NCI-H128 (cell line): ENCODE results near the gene CLCN4.

ENCODE experiments used
- DNase-seq: peaks from one replicate; lab custom pipeline; 2025; ENCODE audit not compliant: unreplicated experiment; lab: John Stamatoyannopoulos, UW

Gene CLCN4

DNA sequence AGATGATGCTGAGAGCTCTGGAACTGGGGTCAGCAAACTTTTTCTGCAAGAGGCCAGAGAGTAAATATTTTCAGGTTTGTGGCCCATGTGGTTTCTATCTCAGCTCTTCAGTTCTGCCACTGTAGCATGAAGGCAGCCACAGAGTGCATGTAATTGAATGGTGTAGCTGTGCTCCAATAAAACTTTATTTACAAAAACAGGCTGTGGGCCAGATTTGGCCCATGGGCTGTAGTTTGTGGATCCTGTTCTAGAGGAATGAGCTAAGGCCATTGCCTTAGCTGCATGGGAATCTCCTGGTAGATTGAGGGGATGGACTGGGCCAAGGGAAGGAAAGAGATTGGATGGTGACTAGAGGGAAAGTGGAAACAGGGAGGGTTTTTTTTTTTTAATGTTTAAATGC, 36.8 kb downstream of the CLCN4 start:
- no peak for DNase-seq

DNA sequence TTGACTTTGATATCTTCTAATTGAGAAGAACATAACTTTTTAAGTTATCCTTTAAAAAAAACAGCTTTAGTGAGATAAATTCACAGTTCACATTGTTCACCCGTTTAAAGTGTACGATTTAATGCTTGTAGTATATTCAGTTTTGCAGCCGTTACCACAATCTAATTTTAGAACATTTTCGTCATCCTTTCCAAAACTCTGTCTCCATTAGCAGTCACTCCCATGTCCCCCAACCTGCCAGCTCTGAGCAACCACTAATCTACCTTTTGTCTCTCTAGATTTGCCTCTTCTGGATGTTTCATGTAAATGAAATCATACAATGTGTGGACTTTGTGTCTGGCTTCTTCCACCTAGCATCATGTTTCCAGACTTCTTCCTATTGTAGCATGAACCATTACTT, 38.6 kb downstream of the CLCN4 start:
- no peak for DNase-seq

DNA sequence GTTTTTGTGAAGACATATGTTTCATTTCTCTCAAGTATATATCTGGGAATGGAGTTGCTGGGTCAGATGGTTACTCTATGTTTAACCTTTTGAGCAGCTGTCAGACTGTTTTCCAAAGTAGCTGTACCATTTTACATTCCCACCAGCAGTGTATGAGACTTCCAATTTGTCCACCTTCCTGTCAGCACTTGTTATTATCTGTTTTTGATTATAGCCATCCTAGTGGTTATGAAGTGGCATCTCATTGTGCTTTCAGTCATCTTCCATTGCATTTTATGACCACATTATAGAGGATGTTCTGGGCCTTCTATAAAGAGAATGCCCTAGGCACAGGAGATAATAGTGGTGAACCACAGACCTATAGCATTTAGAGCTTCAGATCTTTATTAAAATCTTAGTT, 39.2 kb downstream of the CLCN4 start:
- no peak for DNase-seq

DNA sequence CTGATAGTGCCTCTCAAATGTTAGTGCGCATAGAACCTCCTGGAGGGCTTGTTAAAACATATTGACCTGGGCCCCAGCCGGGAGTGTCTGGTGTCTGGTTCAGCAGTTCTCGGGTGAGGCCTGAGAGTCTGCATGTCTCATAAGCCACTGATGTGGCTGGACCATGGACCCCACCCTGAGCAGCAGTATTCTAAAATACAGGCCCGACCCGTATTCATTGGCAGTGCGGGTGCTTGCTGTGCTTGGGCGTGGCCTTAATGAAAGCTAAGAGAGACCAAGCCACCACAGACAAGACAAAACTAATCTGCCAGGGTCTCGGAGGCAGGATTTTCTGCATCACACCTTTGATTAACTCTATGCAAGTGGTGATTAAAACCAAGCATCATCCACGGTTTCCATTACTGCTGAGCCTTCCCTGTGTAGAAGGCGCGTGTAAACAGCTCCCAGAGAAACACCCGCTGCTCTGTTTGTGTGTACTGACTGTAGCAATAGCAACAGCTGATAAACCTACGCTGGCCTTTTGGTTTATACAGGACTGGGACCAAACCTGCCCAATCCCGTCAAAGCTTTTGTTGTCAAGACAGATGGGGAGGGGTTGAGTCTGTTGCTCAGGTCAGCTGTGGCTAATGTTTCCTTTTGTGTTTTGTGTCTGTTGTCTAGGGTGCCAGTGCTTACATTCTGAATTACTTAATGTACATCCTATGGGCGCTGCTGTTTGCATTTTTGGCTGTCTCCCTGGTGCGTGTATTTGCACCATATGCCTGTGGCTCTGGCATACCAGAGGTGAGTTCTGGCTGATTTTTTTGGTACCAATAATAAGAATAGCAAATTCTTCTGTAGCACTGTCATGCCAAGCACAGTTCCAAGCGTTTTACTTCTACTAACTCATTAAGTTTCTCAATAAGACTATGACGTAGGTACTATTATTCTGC, 40.8 kb downstream of the CLCN4 start:
- DNase-seq, result no peak

DNA sequence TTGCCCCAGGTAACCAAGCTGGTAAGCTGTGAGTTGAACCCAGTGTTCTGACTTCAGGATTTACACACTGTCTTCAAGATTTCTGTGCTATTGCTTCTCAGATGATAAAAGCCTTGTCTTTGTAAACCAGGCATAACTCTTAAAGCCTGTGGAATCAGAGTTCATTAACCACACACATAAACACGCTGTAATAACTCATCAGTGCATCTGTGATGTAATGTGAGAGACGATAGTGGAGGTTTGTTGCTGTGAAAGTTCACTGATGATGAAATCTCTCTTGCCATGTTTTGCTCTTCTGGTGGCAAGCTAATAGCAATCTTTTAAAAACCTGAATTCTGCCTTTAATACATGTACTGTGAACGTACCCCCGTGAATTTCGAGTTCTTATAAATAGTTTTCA, 41.5 kb downstream of the CLCN4 start:
- no peak for DNase-seq

DNA sequence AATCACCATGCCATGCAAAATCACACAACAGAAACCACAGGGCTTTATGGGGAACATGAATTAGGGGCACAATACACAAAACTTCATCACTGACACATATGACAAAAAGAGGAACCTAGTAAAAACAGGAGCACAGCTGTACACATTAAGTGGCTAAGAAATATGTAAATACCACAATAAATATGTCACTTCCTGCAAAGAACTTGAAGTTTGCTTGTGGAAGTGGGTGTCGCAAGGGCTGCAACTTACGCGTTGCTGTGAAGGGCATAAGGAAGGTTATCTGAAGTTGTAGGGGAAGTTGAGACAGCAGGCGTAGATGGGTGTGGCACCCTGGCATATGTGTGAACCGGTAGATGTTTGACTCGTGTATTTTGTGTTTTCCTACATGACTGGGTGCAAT, 42.4 kb downstream of the CLCN4 start:
- no peak for DNase-seq

DNA sequence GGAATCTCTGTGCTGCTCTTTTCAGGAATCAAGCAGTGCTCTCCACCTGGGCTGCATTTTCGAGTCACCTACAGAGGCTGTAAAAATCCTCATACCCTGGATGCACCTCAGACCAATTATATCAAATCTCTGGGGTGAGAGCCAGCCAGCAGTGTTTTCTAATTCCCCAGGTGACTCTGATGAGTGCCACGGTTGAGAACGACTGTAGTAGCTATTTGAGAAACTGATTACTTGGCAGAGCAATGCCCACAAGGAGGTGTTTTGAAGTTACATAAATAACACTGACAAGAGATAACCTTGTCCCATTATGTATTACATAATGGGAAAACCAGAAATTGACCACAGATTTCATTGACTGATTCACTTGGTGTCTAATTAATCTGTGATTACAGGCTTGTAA, 46.8 kb downstream of the CLCN4 start:
- DNase-seq, result no peak

DNA sequence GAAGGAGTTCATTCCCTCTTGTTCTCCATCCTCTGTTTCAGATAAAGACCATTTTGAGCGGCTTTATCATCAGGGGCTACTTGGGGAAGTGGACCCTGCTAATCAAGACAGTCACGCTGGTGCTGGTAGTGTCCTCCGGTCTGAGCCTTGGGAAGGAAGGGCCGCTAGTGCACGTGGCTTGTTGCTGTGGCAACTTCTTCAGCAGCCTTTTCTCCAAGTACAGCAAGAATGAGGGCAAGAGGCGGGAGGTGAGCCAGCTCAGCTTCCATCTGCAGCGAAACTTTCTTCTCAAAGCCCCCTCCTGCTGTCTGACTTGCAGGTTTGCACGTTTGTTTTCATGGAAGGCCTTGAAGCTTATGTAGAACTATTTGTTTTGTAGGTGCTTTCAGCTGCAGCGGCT, 49.5 kb downstream of the CLCN4 start:
- no peak for DNase-seq

DNA sequence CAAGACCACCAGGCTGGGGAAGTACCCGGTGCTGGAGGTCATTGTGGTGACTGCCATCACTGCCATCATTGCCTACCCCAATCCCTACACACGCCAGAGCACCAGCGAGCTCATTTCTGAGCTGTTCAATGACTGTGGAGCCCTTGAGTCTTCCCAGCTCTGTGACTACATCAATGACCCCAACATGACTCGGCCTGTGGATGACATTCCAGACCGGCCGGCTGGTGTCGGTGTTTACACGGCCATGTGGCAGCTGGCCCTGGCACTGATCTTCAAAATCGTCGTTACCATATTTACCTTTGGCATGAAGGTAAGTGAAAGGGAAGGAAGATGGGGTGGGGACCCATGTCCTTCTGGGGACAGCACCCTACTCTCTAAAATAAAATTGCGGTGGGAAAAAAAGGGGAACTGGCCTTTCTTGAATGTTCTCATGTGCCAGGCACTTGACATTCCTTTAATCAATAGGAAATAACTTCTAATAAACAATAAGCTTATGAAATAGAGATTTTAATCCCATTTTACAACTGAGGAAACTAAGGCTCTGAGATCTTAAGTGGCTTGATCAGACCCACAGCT, 51.6 kb downstream of the CLCN4 start:
- no peak for DNase-seq

DNA sequence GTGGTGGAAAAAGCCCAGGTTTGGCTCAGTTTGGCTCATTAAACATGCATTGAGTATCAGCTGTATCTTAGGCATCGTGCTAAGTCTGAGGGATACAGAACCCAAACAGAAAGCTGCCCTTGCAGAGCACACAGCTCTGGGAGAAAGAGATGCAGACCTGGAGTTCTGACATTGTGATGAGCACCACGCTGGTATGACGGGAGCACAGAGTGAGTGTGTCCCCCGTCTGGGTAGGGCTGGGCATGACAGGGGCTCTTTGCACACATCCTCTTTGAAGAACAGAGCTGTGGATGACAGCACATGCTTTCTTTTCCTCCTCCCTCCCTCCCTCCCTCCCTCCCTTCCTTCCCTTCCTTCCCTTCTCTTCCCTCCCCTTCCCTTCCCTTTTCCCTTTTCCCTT, 52.2 kb downstream of the CLCN4 start:
- no peak for DNase-seq

DNA sequence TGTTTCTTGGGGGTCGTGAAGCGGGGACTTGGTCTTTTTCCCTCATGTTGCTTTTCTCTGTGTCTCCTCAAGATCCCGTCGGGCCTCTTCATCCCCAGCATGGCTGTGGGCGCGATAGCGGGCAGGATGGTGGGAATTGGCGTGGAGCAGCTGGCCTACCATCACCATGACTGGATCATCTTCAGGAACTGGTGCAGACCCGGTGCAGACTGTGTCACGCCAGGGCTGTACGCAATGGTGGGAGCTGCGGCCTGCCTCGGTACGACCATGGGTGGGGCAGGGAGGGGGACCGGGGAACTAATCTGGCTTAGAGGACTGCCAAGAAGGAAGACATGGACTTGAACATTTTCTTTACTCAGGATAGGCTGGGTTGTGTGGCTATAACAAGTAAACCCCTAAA, 55.6 kb downstream of the CLCN4 start:
- no peak for DNase-seq

DNA sequence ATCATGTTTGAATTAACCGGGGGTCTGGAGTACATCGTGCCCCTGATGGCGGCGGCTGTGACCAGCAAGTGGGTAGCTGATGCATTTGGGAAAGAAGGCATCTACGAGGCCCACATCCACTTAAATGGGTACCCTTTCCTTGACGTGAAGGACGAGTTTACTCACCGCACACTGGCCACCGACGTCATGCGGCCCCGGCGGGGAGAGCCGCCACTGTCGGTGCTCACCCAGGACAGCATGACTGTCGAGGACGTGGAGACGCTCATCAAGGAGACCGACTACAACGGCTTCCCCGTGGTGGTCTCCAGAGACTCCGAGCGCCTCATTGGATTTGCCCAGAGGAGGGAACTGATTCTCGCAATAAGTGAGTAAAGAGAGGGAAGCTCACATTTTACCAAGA, 56.9 kb downstream of the CLCN4 start:
- DNase-seq, result no peak

DNA sequence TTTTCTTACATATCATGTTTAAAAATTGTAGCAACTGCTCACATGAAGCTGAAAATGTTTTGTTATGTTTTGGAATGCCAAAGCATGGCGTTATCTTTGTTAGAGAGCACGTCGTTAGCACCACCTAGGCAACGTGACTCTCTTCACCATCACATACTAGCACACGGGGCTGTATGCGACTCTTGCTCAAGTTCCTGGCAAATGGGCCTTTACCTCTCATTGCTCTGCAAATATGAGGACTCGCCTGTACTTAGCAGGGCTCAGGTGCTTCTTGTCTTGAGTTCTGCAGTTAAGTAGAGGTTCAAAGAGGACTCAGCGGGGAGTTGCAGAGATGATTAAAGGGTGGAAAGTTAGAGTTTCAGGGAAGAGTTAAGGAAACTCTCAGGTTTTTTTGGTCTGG, 59.4 kb downstream of the CLCN4 start:
- no peak for DNase-seq

DNA sequence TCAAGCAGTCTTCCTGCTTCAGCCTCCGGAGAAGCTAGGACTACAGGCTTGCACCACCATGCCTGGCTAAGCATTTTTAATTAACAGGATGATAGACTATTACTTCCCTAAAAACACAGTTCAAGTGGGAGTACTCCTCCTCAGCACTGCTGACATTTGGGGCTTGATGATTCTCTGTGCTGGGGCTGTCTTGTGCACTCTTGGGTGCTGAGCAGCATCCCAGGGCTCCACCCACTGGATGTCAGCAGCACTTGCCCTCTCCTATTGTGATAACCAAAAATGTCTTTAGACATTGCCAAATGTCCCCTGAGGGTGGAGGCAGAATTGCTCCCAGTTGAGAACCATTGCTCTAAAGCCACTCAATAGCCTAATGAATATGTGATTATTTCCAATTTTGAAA, 60.4 kb downstream of the CLCN4 start:
- DNase-seq, result no peak

DNA sequence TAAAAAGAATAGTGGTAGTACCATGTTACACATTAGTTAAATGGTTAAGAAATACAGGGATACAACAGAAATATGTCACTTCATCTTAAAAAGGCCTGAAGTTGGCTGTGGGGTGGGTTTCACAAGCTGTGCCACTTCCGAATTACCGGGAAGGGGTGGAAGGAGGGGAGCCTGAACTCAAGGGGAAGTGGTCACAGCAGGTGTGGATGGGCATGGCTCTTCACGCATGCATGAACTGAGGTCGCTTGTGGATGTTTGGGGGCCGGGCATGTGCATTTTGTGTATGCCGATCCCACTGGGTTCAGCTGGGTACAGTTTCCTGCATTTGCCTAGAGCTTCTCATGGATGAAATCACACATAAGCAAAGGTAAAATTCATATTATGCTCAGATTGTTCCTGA, 64.9 kb downstream of the CLCN4 start:
- DNase-seq, result no peak

DNA sequence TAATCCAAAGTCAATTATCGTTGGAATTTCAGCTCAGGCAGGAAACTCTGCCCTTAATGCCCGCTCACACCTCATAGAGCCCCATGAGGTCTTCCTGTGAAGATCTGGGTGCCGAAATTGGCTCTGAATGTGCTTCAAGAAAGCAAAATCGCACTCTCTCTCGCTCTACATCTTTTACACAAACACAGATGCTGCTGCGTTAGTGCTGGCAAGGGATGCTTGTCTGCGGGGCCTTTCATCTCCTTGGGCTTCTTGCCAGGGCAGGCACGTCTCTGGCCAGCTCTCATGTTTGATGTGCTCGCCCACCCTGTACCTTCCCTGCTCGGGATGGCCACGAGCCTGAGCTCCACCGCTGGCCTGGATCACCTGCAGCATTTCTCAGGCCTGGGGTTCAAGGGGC, 66.5 kb downstream of the CLCN4 start:
- no peak for DNase-seq

DNA sequence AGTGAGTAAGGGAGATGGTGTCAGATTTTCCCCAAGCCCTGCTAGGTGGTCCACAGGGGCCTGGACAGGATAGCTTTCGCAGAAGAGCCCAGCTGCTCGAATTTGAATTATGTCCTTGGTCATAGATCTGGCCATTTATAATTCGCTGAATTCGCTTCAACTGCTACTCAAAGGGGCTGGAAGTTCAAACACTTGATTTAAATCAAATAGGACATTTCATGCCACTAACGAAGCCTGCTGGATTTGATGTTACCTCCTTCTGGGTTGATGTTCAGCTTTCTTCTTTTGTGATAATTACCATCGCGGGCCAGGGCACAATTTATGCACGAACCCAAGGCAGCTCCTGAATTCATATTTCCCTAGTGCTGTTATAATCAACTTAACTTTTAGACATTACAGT, 67.0 kb downstream of the CLCN4 start:
- DNase-seq, result no peak

DNA sequence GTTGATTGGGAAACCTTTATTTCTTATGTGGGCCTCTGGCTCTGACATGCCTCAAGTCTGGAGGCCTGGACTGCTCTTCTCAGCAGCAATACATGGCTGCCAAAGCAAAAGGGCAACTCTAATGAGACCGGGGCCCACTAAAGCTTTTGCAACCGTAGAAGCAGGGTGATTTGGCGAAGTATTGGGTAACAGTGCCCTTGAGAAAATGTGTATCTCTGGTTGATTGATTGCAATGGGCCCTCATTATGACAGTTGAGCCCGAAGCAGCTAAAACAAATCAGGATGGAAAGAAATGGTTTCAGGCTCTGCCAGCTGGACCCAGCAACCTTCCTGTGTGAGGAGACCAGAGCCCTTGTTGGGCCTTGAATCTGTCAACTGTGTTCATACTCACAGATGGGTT, 73.4 kb downstream of the CLCN4 start:
- no peak for DNase-seq

DNA sequence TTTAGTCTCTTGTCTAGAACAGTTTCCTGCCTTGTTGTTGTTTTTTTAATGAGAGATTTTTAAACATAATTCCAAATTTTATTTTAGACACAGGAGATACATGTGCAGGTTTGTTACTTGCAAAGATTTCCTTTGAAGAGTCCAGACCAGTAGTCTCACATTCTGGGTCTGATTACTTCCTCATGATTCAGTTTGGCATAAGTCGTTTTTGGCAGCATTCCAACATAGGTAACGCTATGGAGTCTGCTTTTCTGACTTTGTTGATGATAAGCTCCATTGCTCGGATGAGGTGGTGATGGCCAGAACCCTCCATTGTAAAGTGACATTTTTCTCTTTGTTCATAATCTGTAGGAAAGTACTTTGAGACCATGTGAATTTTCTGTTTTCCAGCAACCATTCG, 74.7 kb downstream of the CLCN4 start:
- DNase-seq, result no peak

DNA sequence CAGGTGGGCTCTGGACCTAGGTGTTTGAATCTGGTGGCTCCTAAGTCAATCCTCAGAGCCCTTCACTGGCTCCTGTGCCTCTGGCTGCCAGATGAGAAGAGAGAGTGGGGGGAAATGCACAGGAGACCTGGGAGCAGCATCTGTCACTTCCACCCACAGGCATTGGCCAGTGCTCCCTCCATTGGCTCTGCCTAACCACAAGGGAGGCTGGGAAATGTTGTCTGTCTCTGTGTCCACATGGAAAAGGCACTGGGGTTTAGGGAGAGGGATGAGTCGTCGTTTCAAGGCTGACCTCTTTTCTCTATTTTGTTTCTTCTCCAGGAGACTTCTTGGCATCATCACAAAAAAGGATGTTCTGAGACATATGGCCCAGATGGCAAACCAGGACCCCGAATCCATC, 76.4 kb downstream of the CLCN4 start:
- DNase-seq, result no peak

DNA sequence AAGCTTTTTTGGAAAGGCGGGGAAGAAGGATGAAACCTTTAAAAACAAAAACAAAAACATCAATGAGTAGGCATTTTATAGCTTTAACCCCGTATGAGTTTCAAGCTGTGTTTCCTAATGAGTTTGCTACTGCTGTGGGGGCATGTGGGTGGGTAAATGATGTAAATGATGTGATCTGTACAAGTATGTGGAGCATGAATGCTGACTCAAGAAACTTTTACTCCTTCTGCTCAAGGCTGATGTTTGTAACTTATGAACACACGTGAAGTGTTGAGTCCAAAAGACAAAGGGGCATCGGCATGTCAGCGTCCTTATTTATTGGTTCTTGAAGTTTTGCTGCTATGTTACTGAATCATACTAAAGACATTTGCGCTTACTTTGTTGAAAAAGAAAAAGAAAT, 76.9 kb downstream of the CLCN4 start:
- DNase-seq, result no peak

DNA sequence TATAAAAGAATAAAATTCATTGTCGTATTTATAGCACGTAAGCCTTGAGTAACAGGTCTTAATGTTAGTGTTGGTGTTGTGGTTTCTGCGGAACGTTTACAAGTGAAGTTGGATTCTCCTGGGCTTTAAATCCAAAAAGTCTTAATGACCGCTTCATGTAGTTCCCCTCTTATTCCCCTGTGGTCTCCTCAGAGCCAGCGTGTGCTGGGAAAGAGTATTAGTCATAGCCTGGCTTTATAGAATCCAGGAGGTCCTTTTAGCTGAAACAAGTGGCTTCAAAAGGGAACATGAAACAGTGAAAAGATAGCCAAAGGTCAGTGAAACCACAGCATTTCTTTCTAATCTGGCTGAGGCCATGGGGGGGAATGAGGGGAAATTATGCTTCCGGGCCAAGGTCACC, 79.1 kb downstream of the CLCN4 start:
- no peak for DNase-seq

DNA sequence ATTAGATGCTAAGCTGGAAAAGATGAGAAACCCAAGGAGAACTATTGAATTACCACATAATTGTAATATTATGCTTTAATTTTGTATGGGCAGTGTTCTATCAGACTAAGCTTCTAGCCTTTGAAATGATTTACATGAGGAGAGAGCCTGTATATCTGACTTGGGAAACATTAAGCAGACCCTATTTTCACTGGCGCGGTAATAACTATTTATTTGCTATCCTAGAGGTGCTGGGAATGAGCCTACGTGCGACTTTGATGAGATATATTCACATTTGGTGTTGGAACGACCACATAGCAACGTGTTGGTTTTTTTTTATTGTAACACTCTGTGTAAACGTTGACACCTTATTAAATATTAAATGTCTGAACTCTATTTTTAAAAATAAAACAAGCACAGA, 80.5 kb downstream of the CLCN4 start:
- no peak for DNase-seq
